Esophagus muscularis mucosa (tissue), 4 donors: ENCODE results near the gene PUSL1. TPM values are rescaled to one million over a fixed set of nuclear protein-coding genes. Genes with fewer than 3 reads are reported as not detected.

ENCODE experiments used
- DNase-seq: peaks from one replicate; pipeline ENCODE4 v3.0.0-alpha.2; 2017; ENCODE audit errors: extremely low spot score
- H3K27ac ChIP-seq, 4 donors: fragments of 200-600 bp; sonication (generic); replicated peaks in 1 of 4; 1 replicate in 3 of 4; 2 replicates in 1 of 4; pipeline ENCODE4 v1.5.1; 2016 to 2019; ENCODE audit warnings: mild to moderate bottlenecking in 1 of 4
- H3K27me3 ChIP-seq, 4 donors: fragments of 200-600 bp; sonication (generic); one replicate each; pipeline versions ENCODE4 v1.5.1 to v1.6.0; 2016 to 2019
- H3K36me3 ChIP-seq, 4 donors: fragments of 200-600 bp; sonication (generic); one replicate each; pipeline ENCODE4 v1.5.1; 2016 to 2019
- H3K4me1 ChIP-seq, 4 donors: fragments of 200-600 bp; sonication (generic); one replicate each; pipeline ENCODE4 v1.5.1; 2016 to 2019
- H3K4me3 ChIP-seq, 4 donors: fragments of 200-600 bp; sonication (generic); 1 replicate in 2 of 4; 2 replicates in 2 of 4; pipeline ENCODE4 v1.5.1; 2016 to 2019; ENCODE audit warnings: mild to moderate bottlenecking in 4 of 4, moderate library complexity in 1 of 4
- H3K9me3 ChIP-seq, 4 donors: fragments of 200-600 bp; sonication (generic); 1 replicate in 3 of 4; 2 replicates in 1 of 4; pipeline ENCODE4 v1.5.1; 2016 to 2019
- EP300 ChIP-seq: sonication (generic); formaldehyde crosslinking; IDR thresholded peaks from one replicate; pipeline ENCODE4 v1.6.1; 2017; ENCODE audit warnings: antibody characterized with exemption
- POLR2A ChIP-seq: fragments of 450-650 bp; IDR thresholded peaks from one replicate; pipeline ENCODE4 v1.6.1; 2017; ENCODE audit warnings: antibody characterized with exemption, moderate library complexity, mild to moderate bottlenecking, low read depth
- POLR2AphosphoS5 ChIP-seq, 2 donors: sonication (generic); formaldehyde crosslinking; IDR thresholded peaks; one replicate each; pipeline ENCODE4 v1.6.1; 2017; ENCODE audit warnings: antibody characterized with exemption in 2 of 2
- WGBS: methylation state at CpG from one replicate; pipeline ENCODE4 v1.1.5; 2018; 5-methylcytosine and 5-hydroxymethylcytosine counted together
- intact Hi-C: fragments of 100-400 bp; cut with DNase I; formaldehyde crosslinking; loops from one replicate; pipeline ENCODE4 v1.15.1; 2023
- total RNA-seq, 4 donors: library from RNA; depleted of rRNA; stranded (reverse); fragments of >200 nt; gene quantifications; one replicate each; pipeline versions ENCODE4 v1.1.0 to v1.2.1, GENCODE V29; 2016
- TF ChIP-seq, protein P1 (sequence below), 3 experiments: fragments of 200-600 bp in 2 of 3; fragments of 450-650 bp in 1 of 3; sonication (generic) in 2 of 3; IDR thresholded peaks; one replicate each; pipeline ENCODE4 v1.5.1; 2017 to 2019; ENCODE audit warnings: antibody characterized with exemption in 3 of 3, mild to moderate bottlenecking in 2 of 3, moderate library complexity in 1 of 3

The PUSL1 gene
- total RNA-seq, 4 donors from 2014 or later, result 10.3 to 24.7 (median 21.7) TPM

DNA sequence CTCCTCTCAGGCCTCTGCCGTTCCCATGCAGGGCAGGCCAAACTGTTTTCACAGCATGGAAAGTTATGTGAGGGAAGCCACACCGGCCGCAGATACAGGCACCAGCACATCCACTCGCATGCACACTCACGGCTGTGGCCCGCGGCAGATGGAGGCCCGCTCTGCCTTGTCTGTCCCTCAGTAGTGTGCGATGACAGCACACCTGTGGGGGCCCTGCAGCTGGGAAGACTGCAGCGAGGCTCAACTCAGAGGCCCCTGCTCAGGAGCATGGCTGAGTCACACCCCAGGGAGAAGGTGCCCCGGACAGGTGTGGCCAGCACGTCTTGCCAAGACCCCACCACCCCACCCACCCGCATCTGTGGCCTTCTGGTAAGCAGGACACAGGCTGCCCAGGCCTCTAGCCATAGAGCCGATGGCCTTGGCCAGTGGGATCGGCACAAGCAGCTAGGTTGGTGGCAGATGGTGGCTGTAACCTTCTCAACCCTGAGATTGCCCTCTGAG lies 33.4 kb upstream of the PUSL1 start:
- TF ChIP-seq POLR2A (no peak), POLR2AphosphoS5 (IDR thresholded peaks at IDR 0.05) (no peak), EP300 (no peak)
- TF ChIP-seq, protein P1, sequence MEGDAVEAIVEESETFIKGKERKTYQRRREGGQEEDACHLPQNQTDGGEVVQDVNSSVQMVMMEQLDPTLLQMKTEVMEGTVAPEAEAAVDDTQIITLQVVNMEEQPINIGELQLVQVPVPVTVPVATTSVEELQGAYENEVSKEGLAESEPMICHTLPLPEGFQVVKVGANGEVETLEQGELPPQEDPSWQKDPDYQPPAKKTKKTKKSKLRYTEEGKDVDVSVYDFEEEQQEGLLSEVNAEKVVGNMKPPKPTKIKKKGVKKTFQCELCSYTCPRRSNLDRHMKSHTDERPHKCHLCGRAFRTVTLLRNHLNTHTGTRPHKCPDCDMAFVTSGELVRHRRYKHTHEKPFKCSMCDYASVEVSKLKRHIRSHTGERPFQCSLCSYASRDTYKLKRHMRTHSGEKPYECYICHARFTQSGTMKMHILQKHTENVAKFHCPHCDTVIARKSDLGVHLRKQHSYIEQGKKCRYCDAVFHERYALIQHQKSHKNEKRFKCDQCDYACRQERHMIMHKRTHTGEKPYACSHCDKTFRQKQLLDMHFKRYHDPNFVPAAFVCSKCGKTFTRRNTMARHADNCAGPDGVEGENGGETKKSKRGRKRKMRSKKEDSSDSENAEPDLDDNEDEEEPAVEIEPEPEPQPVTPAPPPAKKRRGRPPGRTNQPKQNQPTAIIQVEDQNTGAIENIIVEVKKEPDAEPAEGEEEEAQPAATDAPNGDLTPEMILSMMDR (IDR thresholded peaks at IDR 0.05), result no peak
- 87% methylated on average over 6 of the region's 15 CpGs for WGBS
- peak overlapping the region; percentile 81 to 92 (median 86) for H3K27ac ChIP-seq
- no peaks in the 10 kb centered on the region for H3K27me3 ChIP-seq
- DNase-seq, result no peak
- H3K36me3 ChIP-seq, result peaks cover 0 to 5% (median under 1%) of the 10 kb centered on the region in 4 donors
- H3K4me3 ChIP-seq, result peak overlapping the region; percentile 69 to 98 (median 96)
- peaks cover 39 to 51% (median 42%) of the 10 kb centered on the region in 4 donors for H3K4me1 ChIP-seq
- intact Hi-C loops, result loop anchor here (5.0 kb wide), 1 partner anchor 43 kb away; the partner anchor contains the start of genes B3GALT6 and SDF4
- no peaks in the 10 kb centered on the region for H3K9me3 ChIP-seq

- intact Hi-C loops, result no loop called here
- DNase-seq, result no peak
- 74% methylated on average over 9 of the region's 9 CpGs for WGBS
- H3K4me1 ChIP-seq, result peaks cover 30 to 42% (median 33%) of the 10 kb centered on the region in 4 donors
- TF ChIP-seq POLR2AphosphoS5 (IDR thresholded peaks at IDR 0.05) (no peak), POLR2A (no peak), EP300 (no peak)
- TF ChIP-seq, protein P1 (IDR thresholded peaks at IDR 0.05), result no peak
- peaks cover 0 to 5% (median 0%) of the 10 kb centered on the region in 4 donors for H3K36me3 ChIP-seq
- no peaks in the 10 kb centered on the region for H3K9me3 ChIP-seq
- H3K27ac ChIP-seq, result no peak overlapping the region
- no peak overlapping the region for H3K4me3 ChIP-seq
- no peaks in the 10 kb centered on the region for H3K27me3 ChIP-seq
Observed at GRCh38 chr1:1275836-1276235, 32.6 kb upstream of the PUSL1 start.

GRCh38 chr1:1278620-1279019 lies 29.8 kb upstream of the PUSL1 start:
- Histone ChIP-seq H3K4me1 (peaks cover 9 to 25% (median 11%) of the 10 kb centered on the region in 4 donors), H3K36me3 (no peaks in the 10 kb centered on the region), H3K4me3 (no peak overlapping the region), H3K27me3 (no peaks in the 10 kb centered on the region), H3K9me3 (no peaks in the 10 kb centered on the region), H3K27ac (no peak overlapping the region)
- TF ChIP-seq POLR2A, result no peak
- no peak for TF ChIP-seq POLR2AphosphoS5 (IDR thresholded peaks at IDR 0.05)
- TF ChIP-seq, protein P1 (IDR thresholded peaks at IDR 0.05), result no peak
- intact Hi-C loops, result no loop called here
- no peak for DNase-seq
- 98% methylated on average over 13 of the region's 13 CpGs for WGBS

- Histone ChIP-seq H3K27ac (no peak overlapping the region), H3K4me3 (no peak overlapping the region), H3K9me3 (no peaks in the 10 kb centered on the region), H3K4me1 (peaks cover 9 to 24% (median 11%) of the 10 kb centered on the region in 4 donors), H3K27me3 (no peaks in the 10 kb centered on the region), H3K36me3 (no peaks in the 10 kb centered on the region)
- TF ChIP-seq, protein P1 (IDR thresholded peaks at IDR 0.05), result no peak
- TF ChIP-seq POLR2AphosphoS5 (IDR thresholded peaks at IDR 0.05) (no peak), EP300 (no peak), POLR2A (no peak)
- intact Hi-C loops, result no loop called here
- WGBS, result 94% methylated on average over 17 of the region's 17 CpGs
- DNase-seq, result no peak
Observed at GRCh38 chr1:1279028-1279427, 29.4 kb upstream of the PUSL1 start.
